ENCODE results near the gene DSEL.
A peak's percentile ranks its signal among the peaks of the same experiment; 100 is the strongest.

The DSEL gene

GRCh38 chr18:67516539-67517443, at the start of gene DSEL:
TSS of gene DSEL (minus strand) at chr18:67516720. CDS start at chr18:67514608, 2,112 bp downstream.
- TF ChIP-seq ZFX (IDR thresholded peaks at IDR 0.05) (no peak), CTCF (conservative IDR thresholded peaks at IDR 0.05) (no peak)
- H3K27ac ChIP-seq: peak within 1 kb of the TSS; percentile 81

- no peak for TF ChIP-seq CTCF (conservative IDR thresholded peaks at IDR 0.05)
- TF ChIP-seq ZFX (IDR thresholded peaks at IDR 0.05): no peak
- H3K27ac ChIP-seq: no peak overlapping the region
Measured at GRCh38 chr18:67553437-67553836, 36.9 kb upstream of the DSEL start.

- no peak for TF ChIP-seq ZFX (IDR thresholded peaks at IDR 0.05)
- no peak for TF ChIP-seq CTCF (conservative IDR thresholded peaks at IDR 0.05)
- no peak overlapping the region for H3K27ac ChIP-seq
Measured at GRCh38 chr18:67550872-67551520, 34.5 kb upstream of the DSEL start.

GRCh38 chr18:67549946-67550345, 33.4 kb upstream of the DSEL start:
- TF ChIP-seq CTCF (conservative IDR thresholded peaks at IDR 0.05) (no peak), ZFX (IDR thresholded peaks at IDR 0.05) (no peak)
- no peak overlapping the region for H3K27ac ChIP-seq

- H3K27ac ChIP-seq: no peak overlapping the region
- TF ChIP-seq CTCF (conservative IDR thresholded peaks at IDR 0.05): no peak
- no peak for TF ChIP-seq ZFX (IDR thresholded peaks at IDR 0.05)
Measured at GRCh38 chr18:67545681-67546080, 29.2 kb upstream of the DSEL start.

GRCh38 chr18:67540559-67540958, 24.0 kb upstream of the DSEL start:
- no peak for TF ChIP-seq ZFX (IDR thresholded peaks at IDR 0.05)
- no peak for TF ChIP-seq CTCF (conservative IDR thresholded peaks at IDR 0.05)
- H3K27ac ChIP-seq: no peak overlapping the region

- TF ChIP-seq ZFX (IDR thresholded peaks at IDR 0.05) (no peak), CTCF (conservative IDR thresholded peaks at IDR 0.05) (no peak)
- no peak overlapping the region for H3K27ac ChIP-seq
Measured at GRCh38 chr18:67531929-67532328, 15.4 kb upstream of the DSEL start.
